Activated T-helper 1 cell treated with Interleukin-2 at 50 U/mL for 16 hours (primary cell): Measurements from ENCODE around the gene DNER.
"Not testable (repeated sequence)": the region's sequence is repeated elsewhere in the genome, so short reads cannot be mapped to it uniquely, and the experiment has no call there.

Source experiments
- DNase-seq: peaks from one replicate; pipeline ENCODE4 v3.0.0-alpha.2; 2020; ENCODE audit warnings: low read depth

DNER gene

DNA sequence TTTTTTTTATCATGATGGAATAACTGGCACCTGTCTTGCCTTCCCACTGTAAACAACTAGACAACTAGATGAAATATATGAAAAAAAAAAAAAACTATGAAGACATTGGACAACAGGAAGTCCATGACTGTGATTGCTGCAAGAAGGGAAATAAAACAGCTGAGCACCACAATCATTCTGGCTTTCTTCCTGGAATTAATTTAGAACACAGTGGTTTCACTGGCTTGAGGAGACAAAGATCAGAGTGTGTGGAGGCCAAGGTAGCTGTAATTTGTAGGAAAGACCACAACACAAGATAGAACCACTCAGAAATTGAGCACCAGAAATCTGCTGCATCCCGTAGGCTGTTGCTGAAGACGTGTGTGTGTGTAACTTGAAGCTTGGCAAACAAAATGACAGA, 322.2 kb downstream of the DNER start:
- DNase-seq, result no peak

DNA sequence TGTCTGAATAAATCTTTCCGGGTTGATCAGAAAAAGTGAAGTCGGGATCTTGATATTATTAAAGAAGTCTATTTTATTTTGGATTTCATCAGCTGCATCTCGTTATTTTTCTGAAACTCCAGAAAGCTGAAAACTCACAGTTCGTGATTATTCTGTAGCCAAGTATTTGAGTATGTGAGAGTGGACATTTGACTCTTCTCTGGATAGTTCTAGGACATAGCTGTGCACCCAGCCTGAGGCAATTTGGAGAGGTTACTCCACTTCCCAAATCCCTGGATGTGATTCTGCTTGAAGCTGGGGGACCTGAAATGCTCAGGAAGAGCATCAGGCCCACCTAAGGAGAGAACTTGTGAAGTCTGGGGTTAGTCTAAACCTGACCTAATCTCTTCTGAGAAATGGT, 325.6 kb downstream of the DNER start:
- no peak for DNase-seq

DNA sequence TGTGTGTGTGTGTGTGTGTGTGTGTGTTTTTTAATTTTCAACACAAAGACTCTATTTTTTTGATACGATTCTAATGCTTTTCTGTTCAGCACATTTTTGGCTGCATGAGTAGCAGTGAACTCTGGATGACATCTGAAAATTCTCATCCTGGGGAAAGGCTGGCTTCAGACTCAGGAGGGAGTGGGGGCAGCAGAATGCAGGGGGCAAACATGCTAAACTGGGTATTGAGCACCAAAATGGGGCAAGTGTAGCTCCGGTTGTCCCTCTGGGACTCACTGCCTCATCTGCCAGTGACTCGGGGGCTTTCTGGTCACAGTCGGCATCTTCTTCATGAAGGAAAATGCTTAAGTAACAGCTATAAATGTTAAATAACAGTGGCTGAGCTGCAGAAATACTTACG, 326.5 kb downstream of the DNER start:
- DNase-seq, result no peak

DNA sequence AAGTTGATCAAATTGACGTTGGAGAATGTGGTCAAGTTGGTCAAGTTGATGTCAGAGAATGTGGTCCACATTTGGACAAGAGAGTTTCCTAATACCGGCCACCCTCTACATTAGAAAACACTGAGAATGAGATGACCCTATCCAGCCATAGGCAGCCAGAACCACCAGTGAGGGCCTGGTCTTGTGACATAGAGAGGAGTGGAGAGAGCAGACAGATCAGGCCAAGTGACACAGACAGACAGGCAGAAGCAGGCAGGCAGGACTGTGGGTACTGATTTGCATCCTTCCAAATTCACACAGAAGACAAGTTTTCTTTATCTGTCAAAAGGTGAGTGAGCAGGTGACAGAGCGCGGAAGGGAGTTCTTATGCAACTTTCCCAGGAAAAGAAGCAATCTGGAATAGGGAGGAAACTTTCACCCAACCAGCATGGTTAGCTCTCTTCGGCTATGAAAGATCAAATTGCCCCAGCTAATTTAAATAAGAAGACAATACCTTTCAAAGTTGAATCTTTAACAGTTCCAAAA, 334.2 kb downstream of the DNER start:
- no peak for DNase-seq

DNA sequence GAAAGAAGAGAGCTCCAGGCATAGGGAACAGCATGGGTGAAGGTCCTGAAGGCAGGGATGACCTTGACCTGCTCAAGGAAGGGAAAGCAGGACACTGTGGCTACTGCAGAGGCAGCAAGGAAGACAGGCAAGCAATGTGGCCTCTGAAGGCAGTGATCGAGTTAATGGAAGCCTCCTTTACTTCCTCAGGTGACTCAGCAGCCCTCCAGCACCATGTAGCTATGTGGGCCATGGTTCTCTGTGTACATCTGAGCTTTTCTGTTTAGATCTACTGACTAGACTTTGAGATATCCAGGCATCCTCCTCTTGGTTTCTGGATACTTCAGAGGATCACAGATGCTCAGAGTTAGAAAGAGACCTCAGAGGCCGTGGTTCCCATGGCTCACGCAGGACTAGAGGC, 336.0 kb downstream of the DNER start:
- no peak for DNase-seq

DNA sequence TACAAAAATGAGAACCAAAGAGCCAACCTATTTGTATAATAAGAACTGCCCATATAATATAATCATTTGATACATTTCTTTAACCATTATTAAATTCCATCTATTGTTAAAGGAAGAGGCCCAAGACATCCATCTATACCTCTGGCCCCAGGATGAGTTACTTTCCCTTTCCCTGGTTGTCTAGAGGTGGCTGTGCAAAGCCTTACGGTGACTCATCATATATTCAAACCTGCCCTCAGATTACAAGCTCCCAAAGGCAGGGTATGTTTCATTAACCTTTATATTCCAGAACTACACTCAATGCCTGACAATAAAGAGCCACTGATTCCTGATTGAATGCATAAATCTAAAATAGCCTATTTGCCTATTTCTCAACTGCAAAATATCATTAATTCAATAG, 337.5 kb downstream of the DNER start:
- DNase-seq, result no peak

DNA sequence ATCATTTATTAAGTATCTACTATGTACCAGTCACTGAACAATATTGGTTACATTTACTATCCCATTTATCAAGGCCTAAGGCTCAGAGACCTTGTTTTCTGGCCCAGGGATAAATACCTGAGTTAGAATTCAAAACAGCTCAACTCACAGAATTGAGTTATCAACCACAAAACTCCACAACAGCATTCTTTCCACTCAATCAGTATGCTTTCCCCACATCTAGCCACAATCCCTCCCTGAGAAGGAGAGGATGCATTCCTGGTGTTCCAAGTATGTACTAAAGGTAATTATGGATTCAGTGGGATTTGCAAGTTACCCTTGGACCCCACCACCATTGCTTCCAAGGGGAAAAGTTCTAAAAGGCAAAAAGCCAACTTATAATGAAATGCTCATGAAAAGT, 339.1 kb downstream of the DNER start:
- no peak for DNase-seq

DNA sequence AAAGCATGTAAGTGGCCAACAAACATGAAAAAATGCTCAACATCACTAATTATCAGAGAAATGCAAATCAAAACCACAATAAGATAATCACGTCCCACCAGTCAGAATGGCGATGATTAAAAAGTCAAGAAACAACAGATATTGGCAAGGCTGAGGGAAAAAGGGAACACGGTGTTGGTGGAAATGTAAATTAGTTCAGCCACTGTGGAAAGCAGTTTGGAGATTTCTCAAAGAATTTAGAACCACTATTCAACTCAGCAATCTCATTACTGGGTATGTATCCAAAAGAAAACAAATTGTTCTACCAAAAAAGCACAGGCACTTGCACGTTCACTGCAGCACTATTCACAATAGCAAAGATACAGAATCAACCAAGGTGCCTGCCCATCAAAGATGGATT, 341.0 kb downstream of the DNER start:
- DNase-seq, result not testable (repeated sequence)

DNA sequence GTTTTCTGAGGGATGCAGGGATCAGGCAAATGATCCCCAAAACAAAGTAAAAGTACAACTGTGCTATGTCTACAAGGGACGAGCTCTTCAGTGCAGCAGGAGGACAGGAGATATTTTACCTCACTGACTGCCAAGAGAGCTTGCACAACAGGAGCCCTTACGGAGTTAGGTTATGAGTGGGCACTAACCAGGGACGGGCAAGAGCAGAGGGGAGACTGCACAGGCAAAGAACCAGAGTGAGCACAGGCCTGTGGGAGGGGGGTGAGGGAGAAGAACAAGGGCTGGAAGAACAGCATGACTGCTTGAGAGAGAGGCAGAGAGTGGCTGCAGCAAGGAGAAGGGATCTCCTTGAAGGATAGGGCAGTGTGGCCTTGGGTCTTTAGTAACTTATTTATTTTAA, 342.1 kb downstream of the DNER start:
- DNase-seq, result no peak

DNA sequence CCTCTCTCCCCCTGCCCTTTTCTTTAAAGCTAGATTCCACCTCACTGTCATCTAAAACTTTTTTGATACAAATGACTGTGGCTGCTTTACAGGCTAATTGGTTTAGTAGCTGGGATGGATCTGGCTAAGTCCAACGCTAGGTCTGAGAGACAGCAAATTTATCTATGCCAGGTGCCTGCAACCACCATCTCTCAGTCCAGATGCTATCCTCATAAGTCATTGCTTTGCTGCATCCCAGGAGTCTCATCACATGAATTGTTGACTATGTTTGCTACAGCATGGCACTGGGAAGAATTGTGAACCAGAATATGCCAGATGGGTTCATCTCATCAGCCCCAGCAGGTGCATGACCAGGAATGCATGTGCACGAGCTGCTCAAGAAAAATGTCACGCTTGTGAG, 343.3 kb downstream of the DNER start:
- no peak for DNase-seq

DNA sequence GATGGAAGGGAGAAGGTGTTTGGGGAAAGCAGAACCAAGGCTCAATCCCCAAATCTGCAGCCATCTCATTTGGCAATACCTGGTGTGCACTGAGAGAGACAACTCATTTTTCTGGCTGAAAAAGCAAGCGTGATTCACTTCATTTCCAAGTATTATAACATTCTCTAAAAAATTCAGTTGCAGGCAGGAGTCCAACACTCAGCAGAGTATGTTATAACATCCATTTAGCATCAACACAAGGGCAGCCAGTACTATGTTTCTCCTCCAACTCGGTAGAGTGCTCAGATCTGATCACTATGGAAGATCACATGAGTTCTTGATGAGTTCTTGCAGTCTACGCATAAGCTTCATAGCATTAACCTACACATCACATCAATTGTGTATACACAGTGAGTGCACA, 343.8 kb downstream of the DNER start:
- no peak for DNase-seq

DNA sequence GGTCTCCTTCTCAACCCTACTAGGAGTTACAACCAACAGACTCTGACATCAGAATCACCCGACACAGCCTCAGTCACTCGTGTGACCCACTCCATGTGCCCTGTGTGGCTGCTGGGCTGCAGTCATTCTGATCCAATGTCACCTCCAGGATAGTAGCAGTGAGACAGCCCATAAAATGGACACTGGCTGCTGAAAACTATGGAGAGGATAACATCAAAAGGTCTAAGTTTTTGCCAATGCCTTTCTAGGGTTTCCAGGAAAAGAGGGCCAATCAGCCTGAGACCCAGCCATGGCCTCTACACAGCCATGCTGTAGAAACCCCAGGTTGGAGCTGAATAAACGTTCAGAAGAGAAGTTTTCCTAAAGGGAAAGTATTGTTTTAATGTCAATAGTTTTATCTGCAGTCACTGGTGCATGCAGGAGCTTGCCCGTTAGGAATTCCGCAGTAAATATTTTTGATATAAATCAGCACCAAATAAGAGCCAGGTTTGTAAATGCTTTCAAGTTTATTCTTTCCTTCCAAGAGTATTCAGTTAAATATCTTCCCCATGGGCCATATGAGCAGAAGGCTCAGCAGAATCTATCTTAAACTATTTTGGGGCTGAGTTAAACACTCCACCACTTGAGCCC, 351.1 kb downstream of the DNER start:
- DNase-seq, result no peak

DNA sequence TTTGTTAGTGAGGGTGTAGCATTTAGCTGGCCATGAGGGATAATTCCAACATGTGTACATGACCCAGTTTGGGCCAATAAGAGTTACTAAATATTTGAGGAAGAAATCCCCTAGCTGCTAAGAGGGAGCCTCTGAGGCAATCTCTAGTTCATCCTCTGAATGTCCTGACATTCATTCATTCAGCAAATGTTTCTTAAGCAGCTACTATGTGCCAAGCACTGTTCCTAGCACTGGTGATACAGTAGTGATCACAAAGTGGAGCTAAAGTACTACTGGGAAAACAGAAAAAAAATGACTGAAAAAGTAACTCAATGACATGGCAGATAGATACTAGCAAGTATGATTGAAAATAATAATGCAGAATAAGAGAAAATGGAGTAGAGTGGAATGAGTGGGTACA, 363.5 kb downstream of the DNER start:
- DNase-seq, result no peak

DNA sequence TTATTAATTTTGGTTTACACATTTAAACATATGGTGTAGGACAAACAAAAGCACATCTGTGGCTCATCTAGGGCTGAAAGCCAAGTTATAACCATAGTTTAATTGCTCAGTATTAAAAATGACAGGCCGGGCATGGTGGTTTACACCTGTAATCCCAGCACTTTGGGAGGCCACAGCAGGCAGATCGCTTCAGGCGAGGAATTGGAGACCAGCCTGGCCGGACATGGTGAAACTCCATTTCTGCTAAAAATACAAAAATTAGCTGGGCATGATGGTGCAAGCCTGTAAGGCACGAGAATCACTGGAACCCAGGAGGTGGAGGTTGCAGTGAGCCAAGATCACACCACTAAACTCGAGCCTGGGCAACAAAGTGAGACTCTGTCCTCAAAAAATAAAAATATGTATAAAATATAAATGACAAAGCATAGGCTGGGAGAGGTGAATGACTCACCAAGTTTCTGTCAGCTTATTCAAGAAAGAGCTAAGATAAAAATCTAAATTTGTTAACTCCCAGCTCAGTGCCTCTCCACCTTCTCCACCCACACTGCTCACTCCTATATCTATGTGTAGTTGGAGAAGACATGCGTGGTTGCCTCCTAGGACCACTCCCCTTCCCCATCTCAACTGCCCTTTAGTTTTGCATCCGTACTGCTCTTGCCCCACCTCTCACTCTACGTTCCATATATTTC, 364.1 kb downstream of the DNER start:
- DNase-seq, result no peak

DNA sequence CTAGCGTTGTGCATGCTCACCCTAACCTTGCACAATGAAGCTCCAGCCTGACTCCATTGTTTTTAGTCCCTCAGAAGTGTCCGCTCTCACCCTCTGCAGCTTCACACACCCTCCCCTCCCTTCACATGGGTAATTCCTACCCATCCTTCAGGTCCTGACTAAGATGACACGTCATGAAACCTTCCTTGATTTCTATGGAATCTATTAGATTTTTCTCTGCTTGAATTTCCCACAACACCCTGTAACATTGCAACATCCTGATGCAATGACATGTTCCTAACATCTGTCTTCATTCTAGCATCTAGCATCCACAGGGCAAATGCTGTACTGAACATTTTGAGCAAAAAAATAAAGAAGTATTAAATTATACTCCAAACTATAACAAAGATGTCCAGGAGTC, 366.2 kb downstream of the DNER start:
- no peak for DNase-seq

DNA sequence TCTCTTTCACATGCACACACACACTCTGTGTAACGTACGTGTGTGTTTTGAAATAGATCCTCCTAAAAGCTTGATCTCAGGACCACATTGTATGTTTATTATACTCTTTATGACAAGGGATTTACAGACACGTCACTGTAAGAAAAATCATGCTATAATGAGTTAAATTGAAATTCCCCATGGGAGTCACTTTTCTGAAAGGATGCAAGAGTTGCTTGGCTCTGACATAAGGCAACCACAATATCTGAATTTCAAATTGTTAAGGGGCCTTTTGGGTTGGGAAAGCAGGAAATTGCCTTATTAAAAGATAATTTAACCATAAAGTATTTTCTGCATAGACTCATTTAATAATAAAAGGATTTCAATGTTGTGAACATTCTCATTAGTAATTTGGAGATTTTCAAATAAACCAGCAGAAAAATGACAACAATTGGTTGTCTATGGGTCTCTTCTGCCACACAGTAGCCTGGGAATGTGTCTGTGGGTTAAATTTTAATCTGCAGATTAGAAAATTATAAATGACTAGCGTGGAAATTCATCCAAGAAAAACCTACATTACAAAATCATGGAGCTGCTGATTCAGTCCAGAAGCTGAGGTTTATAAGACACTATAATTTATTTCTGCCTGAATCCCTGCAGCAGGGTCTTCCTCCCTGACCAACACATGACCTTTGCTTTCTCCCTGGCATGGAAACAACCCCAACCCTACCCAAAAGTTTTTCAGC, 367.4 kb downstream of the DNER start:
- no peak for DNase-seq

DNA sequence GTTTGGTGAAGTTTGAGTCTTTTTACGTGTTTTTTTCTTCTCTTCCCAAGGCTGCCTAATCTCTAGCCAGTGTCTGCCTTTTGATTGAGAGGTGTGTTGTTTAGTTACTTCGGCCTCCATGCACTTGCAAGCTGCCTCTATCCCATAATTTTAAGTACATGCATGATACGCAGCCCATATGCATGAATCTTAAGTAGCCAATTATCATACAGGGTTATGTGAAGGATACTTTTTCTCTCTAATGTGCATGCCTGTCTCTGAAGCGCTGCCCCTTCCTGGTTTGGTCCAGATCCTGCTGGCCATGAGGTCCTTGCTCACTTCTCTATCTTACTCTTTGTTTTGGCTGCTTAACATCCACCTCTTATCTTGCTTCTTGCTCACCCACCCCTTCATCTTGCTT, 369.4 kb downstream of the DNER start:
- DNase-seq, result no peak

DNA sequence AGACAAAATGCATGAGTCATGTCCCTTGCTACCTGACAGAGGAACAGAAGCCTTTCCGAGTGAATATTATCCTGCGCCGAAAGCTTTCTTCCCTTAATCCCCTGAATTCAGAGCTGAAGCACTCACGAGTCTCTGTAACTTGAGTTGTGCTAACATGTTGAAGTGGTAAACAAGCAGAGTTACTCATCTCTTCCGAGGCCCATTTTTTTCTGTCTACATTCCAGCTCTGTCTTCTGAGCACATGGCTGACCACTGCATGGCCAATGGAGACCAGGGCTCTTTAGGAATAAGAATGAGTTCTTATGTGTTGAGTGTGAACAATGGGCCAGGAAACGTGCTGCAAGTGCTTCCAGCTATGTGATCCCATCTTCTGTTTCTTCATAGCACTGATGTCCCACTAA, 370.2 kb downstream of the DNER start:
- DNase-seq, result no peak

DNA sequence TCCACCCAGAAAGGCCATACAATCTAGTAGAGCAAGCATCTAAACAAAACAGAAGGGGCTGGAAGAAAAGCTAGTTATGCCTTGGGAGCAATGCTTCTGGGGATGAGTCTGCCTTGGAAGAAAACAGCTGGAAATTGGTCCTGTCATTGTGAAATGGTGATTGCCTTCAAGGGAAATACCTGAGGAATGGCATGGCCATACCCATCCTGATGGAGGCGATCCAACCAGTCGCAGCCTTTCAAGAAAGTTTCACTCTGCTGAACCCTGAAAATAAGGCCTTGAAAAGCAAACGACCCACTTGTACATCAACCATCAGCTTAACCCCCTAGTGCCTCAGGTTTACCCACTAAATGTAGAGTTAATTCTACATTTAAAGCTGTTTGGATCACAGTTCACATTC, 370.7 kb downstream of the DNER start:
- DNase-seq, result no peak

DNA sequence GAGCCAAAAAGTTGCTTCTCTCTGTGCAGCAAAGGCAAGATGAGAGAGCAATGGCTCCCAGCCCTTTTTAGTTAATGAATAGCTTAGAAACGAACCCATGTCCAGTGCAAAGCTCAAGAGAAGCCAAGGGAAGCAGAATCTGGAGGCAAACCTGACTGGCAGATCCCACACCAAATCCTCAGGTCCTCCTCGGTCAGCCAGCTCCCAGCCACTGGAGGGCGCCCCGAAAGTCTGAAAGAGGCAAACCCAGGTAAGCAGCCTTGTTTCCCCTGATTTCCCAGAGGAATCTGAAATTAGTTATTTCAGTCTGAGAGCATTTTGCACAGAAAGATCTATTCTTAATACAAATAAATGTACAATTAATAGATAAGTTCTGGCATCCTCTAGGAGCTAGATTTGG, 372.0 kb downstream of the DNER start:
- DNase-seq, result no peak

DNA sequence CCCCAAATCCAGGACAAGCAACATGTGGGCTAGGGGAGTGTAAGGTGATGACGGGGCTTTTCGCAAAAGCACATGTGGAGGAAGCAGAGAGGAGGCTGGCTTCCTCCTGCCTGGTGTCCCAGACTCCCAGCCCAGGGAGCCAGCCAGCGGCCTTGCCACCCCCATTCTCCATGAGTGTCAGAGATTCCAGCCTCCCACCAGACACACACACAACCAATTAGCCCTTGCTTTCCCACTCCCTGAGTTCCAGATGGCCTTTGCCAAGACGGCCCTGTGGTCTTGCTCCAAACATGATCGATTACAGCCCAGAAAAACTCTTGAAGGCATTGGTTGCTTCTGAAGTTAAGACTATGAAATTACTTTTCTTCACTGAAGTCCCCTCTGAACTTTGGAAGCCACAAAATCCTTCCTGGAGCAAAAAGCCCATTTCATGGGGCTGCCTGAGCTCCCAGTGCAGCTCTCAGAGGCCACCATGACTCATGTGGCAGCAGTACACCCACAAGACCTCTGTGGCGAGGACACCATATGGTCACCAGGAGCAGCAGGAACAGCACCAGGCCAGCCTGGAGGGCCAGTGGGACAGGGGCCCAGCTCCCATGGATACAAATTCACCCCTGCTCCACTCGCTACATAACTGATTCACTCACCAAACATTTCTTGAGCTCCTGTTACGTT, 374.1 kb downstream of the DNER start:
- no peak for DNase-seq

DNA sequence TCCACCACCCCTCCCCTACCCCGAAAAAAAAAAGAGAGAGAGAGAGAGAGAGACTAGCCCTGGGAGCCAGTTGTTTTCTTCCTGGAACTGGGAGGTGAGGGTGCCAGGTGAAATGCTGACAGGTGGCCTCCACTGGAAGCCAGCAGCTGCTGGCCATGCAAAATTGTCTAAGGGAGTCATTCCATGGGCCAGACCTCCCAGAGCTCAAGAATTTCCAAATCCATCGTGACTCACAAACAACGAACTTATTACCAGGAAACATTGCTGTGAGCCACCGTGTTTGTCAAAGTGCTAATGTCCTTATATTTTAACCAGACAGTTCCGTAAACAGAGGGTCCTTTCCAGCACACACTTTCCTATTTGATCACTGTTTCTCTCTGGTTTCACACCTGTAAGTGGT, 374.7 kb downstream of the DNER start:
- no peak for DNase-seq

DNA sequence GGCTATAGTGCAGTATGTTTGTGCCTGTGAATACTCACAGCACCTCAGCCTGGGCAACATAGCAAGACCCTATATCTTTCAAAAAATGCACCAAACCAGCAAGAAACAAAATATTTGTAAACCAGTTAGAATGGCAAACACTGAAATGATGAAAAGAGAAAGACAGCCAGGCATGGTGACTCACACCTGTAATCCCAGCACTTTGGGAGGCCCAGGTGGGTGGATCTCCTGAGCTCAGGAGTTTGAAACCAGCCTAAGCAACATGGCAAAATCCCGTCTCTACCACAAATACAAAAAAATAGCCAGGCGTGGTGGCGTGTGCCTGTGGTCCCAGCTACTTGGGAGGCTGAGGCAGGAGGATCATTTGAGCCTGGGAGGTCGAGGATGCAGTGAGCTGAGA, 375.2 kb downstream of the DNER start:
- DNase-seq, result not testable (repeated sequence)
